SK-N-SH (cell line): ENCODE results near the gene SLC25A21. TPM values are rescaled to one million over a fixed set of nuclear protein-coding genes. Genes with fewer than 3 reads are reported as not detected.

Experiments used
- CTCF ChIA-PET: fragments of 300-600, 350-600 bp; formaldehyde crosslinking; extraction: SDS; loops from one replicate; lab custom pipeline; 2021; lab: Yijun Ruan, JAX
- POLR2A ChIA-PET: fragments of 350-600 bp; sonication (Branson Sonifier 250); formaldehyde crosslinking; extraction: SDS; loops from one replicate; lab custom pipeline; 2020; ENCODE audit warnings: antibody characterized with exemption, inconsistent platforms; lab: Yijun Ruan, JAX
- DNase-seq: peaks from one replicate; pipeline ENCODE4 v3.0.0; 2012
- H2AFZ ChIP-seq: fragments of 200-600 bp; sonication (generic); 2 replicates; pipeline ENCODE4 v1.8.1; 2016; ENCODE audit warnings: antibody characterized with exemption, mild to moderate bottlenecking, low read depth
- H3F3A ChIP-seq: fragments of 200-600 bp; sonication (generic); replicated peaks from 2 replicates; pipeline ENCODE3; 2016; ENCODE audit warnings: antibody characterized with exemption, mild to moderate bottlenecking; ENCODE audit not compliant: insufficient read depth
- H3K27ac ChIP-seq, 2 experiments: fragments of 200-500 bp in 1 of 2; fragments of 200-600 bp in 1 of 2; sonication (Bioruptor generic) in 1 of 2; sonication (generic), shearing (Covaris generic) in 1 of 2; 2 replicates each; pipeline versions ENCODE4 v1.5.1 to v1.6.1; 2014 to 2016; ENCODE audit warnings: low read depth in 2 of 2, inconsistent platforms in 1 of 2, low read length in 1 of 2, mild to moderate bottlenecking in 1 of 2, mixed read lengths in 1 of 2
- H3K27me3 ChIP-seq: fragments of 200-600 bp; sonication (generic), shearing (Covaris generic); 2 replicates; pipeline ENCODE4 v1.6.1; 2016; ENCODE audit warnings: mixed run types; ENCODE audit not compliant: insufficient read depth
- H3K36me3 ChIP-seq, 2 experiments: fragments of 200-500 bp in 1 of 2; fragments of 200-600 bp in 1 of 2; sonication (Bioruptor generic) in 1 of 2; sonication (generic) in 1 of 2; replicated peaks in 1 of 2; 2 replicates each; pipeline versions ENCODE3 to v1.5.1; 2014 to 2016; ENCODE audit warnings: low read length in 1 of 2, mild to moderate bottlenecking in 1 of 2; ENCODE audit not compliant: insufficient read depth in 2 of 2, control insufficient read depth in 1 of 2
- H3K4me1 ChIP-seq, 2 experiments: fragments of 200-500 bp in 1 of 2; fragments of 200-600 bp in 1 of 2; sonication (Bioruptor generic) in 1 of 2; sonication (generic), shearing (Covaris generic) in 1 of 2; 2 replicates each; pipeline versions ENCODE4 v1.5.1 to v1.6.1; 2014 to 2016; ENCODE audit warnings: low read depth in 1 of 2, low read length in 1 of 2, mixed run types in 1 of 2; ENCODE audit not compliant: insufficient read depth in 2 of 2, control insufficient read depth in 1 of 2
- H3K4me2 ChIP-seq: fragments of 200-600 bp; sonication (generic), shearing (Covaris generic); 2 replicates; pipeline ENCODE4 v1.6.1; 2017; ENCODE audit warnings: mixed run types
- H3K4me3 ChIP-seq, 2 experiments: fragments of 200-500 bp in 1 of 2; fragments of 200-600 bp in 1 of 2; sonication (Bioruptor generic) in 1 of 2; sonication (generic), shearing (Covaris generic) in 1 of 2; 2 replicates each; pipeline versions ENCODE4 v1.5.1 to v1.8.1; 2014 to 2016; ENCODE audit warnings: low read depth in 2 of 2, inconsistent platforms in 1 of 2, low read length in 1 of 2, mild to moderate bottlenecking in 1 of 2, mixed read lengths in 1 of 2, moderate library complexity in 1 of 2
- H3K79me2 ChIP-seq: fragments of 200-600 bp; sonication (generic); 2 replicates; pipeline ENCODE4 v1.8.1; 2017; ENCODE audit warnings: mild to moderate bottlenecking; ENCODE audit not compliant: insufficient read depth
- H3K9ac ChIP-seq: fragments of 200-600 bp; sonication (generic); 2 replicates; pipeline ENCODE4 v1.6.1; 2017; ENCODE audit warnings: mixed run types
- H3K9me2 ChIP-seq: fragments of 200-600 bp; sonication (generic); 2 replicates; pipeline ENCODE4 v1.6.1; 2017; ENCODE audit warnings: mixed run types
- H3K9me3 ChIP-seq: fragments of 200-600 bp; sonication (generic); 2 replicates; pipeline ENCODE4 v1.6.1; 2017; ENCODE audit warnings: mixed run types, mild to moderate bottlenecking, moderate library complexity
- H4K20me1 ChIP-seq: fragments of 200-600 bp; sonication (generic); 2 replicates; pipeline ENCODE4 v1.6.1; 2017; ENCODE audit warnings: mild to moderate bottlenecking, mixed run types; ENCODE audit not compliant: insufficient read depth
- CHD2 ChIP-seq: fragments of 150-350 bp; IDR thresholded peaks from 2 replicates; pipeline ENCODE4 v1.6.1; 2018; ENCODE audit warnings: low read length; ENCODE audit not compliant: partially characterized antibody
- ELF1 ChIP-seq: IDR thresholded peaks from 2 replicates; pipeline ENCODE4 v1.4.0; 2012
- FOXM1 ChIP-seq: IDR thresholded peaks from 2 replicates; pipeline ENCODE4 v1.4.0; 2012; ENCODE audit warnings: low read depth, mild to moderate bottlenecking
- GABPA ChIP-seq: IDR thresholded peaks from 2 replicates; pipeline ENCODE4 v1.4.0; 2012; ENCODE audit warnings: low read depth, mild to moderate bottlenecking
- GATA2 ChIP-seq: sonication (generic); formaldehyde crosslinking; IDR thresholded peaks from 2 replicates; pipeline ENCODE4 v1.5.0; 2020; ENCODE audit warnings: mild to moderate bottlenecking, missing genetic modification reagents
- IRF3 ChIP-seq: fragments of 150-350 bp; IDR thresholded peaks from 2 replicates; pipeline ENCODE4 v1.6.1; 2016; ENCODE audit warnings: mild to moderate bottlenecking, low read depth, low read length
- JUND ChIP-seq: IDR thresholded peaks from 2 replicates; pipeline ENCODE4 v1.4.0; 2012
- MAX ChIP-seq: IDR thresholded peaks from 2 replicates; pipeline ENCODE4 v1.4.0; 2012; ENCODE audit warnings: low read depth
- MEF2A ChIP-seq: IDR thresholded peaks from 2 replicates; pipeline ENCODE4 v1.4.0; 2012; ENCODE audit warnings: low read depth, borderline replicate concordance
- MXI1 ChIP-seq: IDR thresholded peaks from 2 replicates; pipeline ENCODE4 v1.6.1; 2012; ENCODE audit warnings: mild to moderate bottlenecking, low read depth, low read length, improper control_type of control experiment
- NFIC ChIP-seq: IDR thresholded peaks from 2 replicates; pipeline ENCODE4 v1.4.0; 2012; ENCODE audit warnings: borderline replicate concordance
- RAD21 ChIP-seq: IDR thresholded peaks from 2 replicates; pipeline ENCODE4 v1.6.1; 2012; ENCODE audit warnings: mild to moderate bottlenecking, low read length
- RCOR1 ChIP-seq: fragments of 150-350 bp; IDR thresholded peaks from 2 replicates; pipeline ENCODE4 v1.6.1; 2017; ENCODE audit warnings: antibody characterized with exemption, low read length
- REST ChIP-seq: IDR thresholded peaks from 2 replicates; pipeline ENCODE4 v1.6.1; 2012; ENCODE audit warnings: mild to moderate bottlenecking, low read depth, low read length, moderate library complexity
- RFX5 ChIP-seq: IDR thresholded peaks from 2 replicates; pipeline ENCODE4 v1.6.1; 2012; ENCODE audit warnings: mild to moderate bottlenecking, improper control_type of control experiment, low read length
- RXRA ChIP-seq: IDR thresholded peaks from 2 replicates; pipeline ENCODE4 v1.4.0; 2012; ENCODE audit warnings: low read depth, mild to moderate bottlenecking, borderline replicate concordance
- SIN3A ChIP-seq: IDR thresholded peaks from 2 replicates; pipeline ENCODE4 v1.6.1; 2012; ENCODE audit warnings: low read depth, mild to moderate bottlenecking, low read length, moderate library complexity, borderline replicate concordance
- SMC3 ChIP-seq: IDR thresholded peaks from 2 replicates; pipeline ENCODE4 v1.6.1; 2012; ENCODE audit warnings: low read depth, low read length, improper control_type of control experiment
- TAF1 ChIP-seq: IDR thresholded peaks from 2 replicates; pipeline ENCODE4 v1.6.1; 2012; ENCODE audit warnings: low read depth, mild to moderate bottlenecking, low read length, moderate library complexity, borderline replicate concordance
- TCF12 ChIP-seq: IDR thresholded peaks from 2 replicates; pipeline ENCODE4 v1.4.0; 2012
- YY1 ChIP-seq: IDR thresholded peaks from 2 replicates; pipeline ENCODE4 v1.4.0; 2012; ENCODE audit warnings: low read depth, mild to moderate bottlenecking
- ZBTB33 ChIP-seq: IDR thresholded peaks from 2 replicates; pipeline ENCODE4 v1.4.0; 2012; ENCODE audit warnings: low read depth, borderline replicate concordance
- WGBS: methylation state at CpG from one replicate; pipeline ENCODE4 v1.1.6; 2017; ENCODE audit warnings: low lambda C conversion rate; 5-methylcytosine and 5-hydroxymethylcytosine counted together
- polyA plus RNA-seq, 3 experiments: library from polyadenylated mRNA; depleted of rRNA; stranded (reverse); fragments of >200 nt; gene quantifications; 2 replicates each; pipeline ENCODE4 v1.2.3, GENCODE V29; 2012

The SLC25A21 gene
- polyA plus RNA-seq, 1 of the 3 experiments (the other 2 are of a cell fraction): not detected

DNA sequence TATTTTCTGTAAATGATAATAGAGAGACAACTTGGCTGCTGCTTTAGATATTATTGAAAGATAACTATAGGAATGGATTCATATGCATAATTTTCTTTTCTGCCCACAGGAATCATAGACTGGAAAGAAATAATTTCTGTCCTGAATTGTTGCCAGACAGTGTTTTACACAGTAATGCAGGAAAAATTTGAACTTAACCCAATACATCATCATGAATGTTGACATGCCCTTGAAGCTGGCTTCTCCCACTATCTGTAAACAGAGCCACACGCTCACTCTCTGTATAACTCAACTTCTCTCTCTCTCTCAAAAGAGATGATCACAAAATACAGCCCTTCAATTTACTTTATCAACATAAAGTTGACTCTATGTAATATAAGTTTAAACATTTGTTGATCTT lies 454.2 kb downstream of the SLC25A21 start:
- Histone ChIP-seq H3K4me2 (no peak overlapping the region), H3K9me3 (no peaks in the 10 kb centered on the region), H3K27ac (no peak overlapping the region), H3K36me3 (no peaks in the 10 kb centered on the region), H4K20me1 (no peaks in the 10 kb centered on the region), H3K9ac (no peak overlapping the region), H3K9me2 (no peaks in the 10 kb centered on the region), H3F3A (no peaks in the 10 kb centered on the region), H3K79me2 (no peaks in the 10 kb centered on the region), H3K4me1 (no peaks in the 10 kb centered on the region), H3K27me3 (no peaks in the 10 kb centered on the region), H3K4me3 (no peak overlapping the region), H2AFZ (no peak overlapping the region)
- ChIA-PET POLR2A (no interaction called here), CTCF (no interaction called here)
- DNase-seq: no peak
- TF ChIP-seq FOXM1: no peak
- no peak for TF ChIP-seq RAD21
- TF ChIP-seq YY1: no peak
- no peak for TF ChIP-seq GABPA
- no peak for TF ChIP-seq JUND
- no peak for TF ChIP-seq MAX
- TF ChIP-seq GATA2 (CRISPR knock-in tag): no peak
- TF ChIP-seq TCF12: no peak
- TF ChIP-seq NFIC: no peak
- TF ChIP-seq TAF1: no peak
- TF ChIP-seq REST: no peak
- no peak for TF ChIP-seq IRF3
- 0% methylated on average over 1 of the region's 1 CpG for WGBS

- Histone ChIP-seq H4K20me1 (no peaks in the 10 kb centered on the region), H3K4me3 (no peak overlapping the region), H3K4me1 (no peaks in the 10 kb centered on the region), H3K36me3 (no peaks in the 10 kb centered on the region), H2AFZ (no peak overlapping the region), H3K9me3 (no peaks in the 10 kb centered on the region), H3F3A (no peaks in the 10 kb centered on the region), H3K9ac (no peak overlapping the region), H3K27me3 (no peaks in the 10 kb centered on the region), H3K79me2 (no peaks in the 10 kb centered on the region), H3K4me2 (no peak overlapping the region), H3K27ac (no peak overlapping the region), H3K9me2 (no peaks in the 10 kb centered on the region)
- no peak for DNase-seq
- POLR2A ChIA-PET: no interaction called here
- CTCF ChIA-PET: no interaction called here
- 16% methylated on average over 4 of the region's 5 CpGs for WGBS
- no peak for TF ChIP-seq ELF1
- no peak for TF ChIP-seq SMC3
- no peak for TF ChIP-seq RFX5
- no peak for TF ChIP-seq RAD21
- TF ChIP-seq RXRA: no peak
- TF ChIP-seq MXI1: no peak
- no peak for TF ChIP-seq SIN3A
- no peak for TF ChIP-seq FOXM1
- no peak for TF ChIP-seq ZBTB33
- TF ChIP-seq CHD2: no peak
- no peak for TF ChIP-seq MEF2A
- TF ChIP-seq NFIC: no peak
- no peak for TF ChIP-seq IRF3
- TF ChIP-seq MAX: no peak
- TF ChIP-seq JUND: no peak
- TF ChIP-seq RCOR1: no peak
Observed at GRCh38 chr14:36717363-36717762, 455.0 kb downstream of the SLC25A21 start.
